Skeletal muscle satellite cell (primary cell): Measurements from ENCODE around the gene RPS27.

Source experiments
- H3K27me3 ChIP-seq: 2 replicates; pipeline ENCODE4 v1.7.0; 2013; ENCODE audit warnings: low read length; ENCODE audit not compliant: control insufficient read depth, insufficient read depth
- H3K36me3 ChIP-seq: 2 replicates; pipeline ENCODE4 v1.7.0; 2013; ENCODE audit warnings: mild to moderate bottlenecking, control low read depth, low read length; ENCODE audit not compliant: insufficient read depth
- H3K4me1 ChIP-seq: 2 replicates; pipeline ENCODE4 v1.7.0; 2013; ENCODE audit warnings: low read length; ENCODE audit not compliant: control insufficient read depth, insufficient read depth
- H3K4me2 ChIP-seq: 2 replicates; pipeline ENCODE4 v1.7.0; 2013; ENCODE audit warnings: mild to moderate bottlenecking, low read length
- H3K4me3 ChIP-seq: 2 replicates; pipeline ENCODE4 v1.7.0; 2013; ENCODE audit warnings: low read length
- H3K9ac ChIP-seq: 2 replicates; pipeline ENCODE4 v1.7.0; 2013; ENCODE audit warnings: mild to moderate bottlenecking, low read depth, low read length, moderate library complexity
- H3K9me3 ChIP-seq: replicated peaks from 2 replicates; pipeline ENCODE4 v1.7.0; 2013; ENCODE audit warnings: mild to moderate bottlenecking, control low read depth, low read length

RPS27 gene

DNA sequence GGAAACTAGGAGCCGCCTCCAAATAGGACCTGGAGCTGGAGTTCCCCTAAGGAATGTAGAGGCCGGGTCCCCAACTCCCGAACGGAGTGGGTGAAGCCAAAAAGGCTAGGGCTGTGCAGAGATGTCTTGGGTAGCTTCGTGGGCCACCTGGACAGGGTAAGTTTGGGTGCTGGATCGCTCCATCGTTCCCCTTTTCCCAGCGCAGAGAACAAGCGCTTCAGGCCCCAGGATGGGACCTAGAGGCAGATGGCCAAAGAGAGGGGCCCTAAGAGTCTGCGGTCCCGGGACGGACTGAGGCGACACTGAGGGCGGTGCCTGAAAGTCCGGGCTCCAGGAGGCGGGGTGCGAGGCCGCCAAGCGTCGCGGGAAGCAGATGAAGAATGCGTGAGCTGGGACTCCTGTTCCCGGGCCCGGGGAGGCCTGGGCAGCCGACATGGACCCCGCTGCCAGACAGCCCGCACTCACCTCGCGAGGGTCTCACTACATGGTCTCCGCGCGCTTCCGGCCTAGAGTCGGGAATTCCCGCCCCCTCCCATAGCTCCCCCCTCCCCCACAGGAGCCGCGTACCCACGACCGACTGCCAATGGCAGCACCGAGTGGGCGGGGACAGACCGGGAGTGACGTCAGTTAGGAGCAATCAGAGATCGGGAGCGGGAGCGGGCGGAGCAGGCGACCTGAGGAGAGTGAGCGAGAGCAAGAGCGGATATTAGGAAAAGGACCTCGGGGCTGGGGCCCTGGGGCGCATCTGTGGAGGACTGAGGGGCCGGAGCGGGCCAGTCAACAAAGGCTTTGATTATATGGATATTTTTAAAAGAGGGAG, 27.3 kb upstream of the RPS27 start, which contains the start of gene SLC39A1:
SLC39A1 (minus strand) TSS at position 508 of the 820 bp plus-strand sequence. CDS start 822 bp downstream, outside the sequence.
- peak within 1 kb of the TSS; percentile 92 for H3K9ac ChIP-seq
- H3K4me3 ChIP-seq: peak within 1 kb of the TSS; percentile 89
- no peaks in the 10 kb centered on the region for H3K9me3 ChIP-seq
- H3K27me3 ChIP-seq: no peaks in the 10 kb centered on the region
- peak within 1 kb of the TSS; percentile 93 for H3K4me2 ChIP-seq
- peaks cover 11% of the 10 kb centered on the region for H3K36me3 ChIP-seq
- peaks cover 44% of the 10 kb centered on the region for H3K4me1 ChIP-seq

DNA sequence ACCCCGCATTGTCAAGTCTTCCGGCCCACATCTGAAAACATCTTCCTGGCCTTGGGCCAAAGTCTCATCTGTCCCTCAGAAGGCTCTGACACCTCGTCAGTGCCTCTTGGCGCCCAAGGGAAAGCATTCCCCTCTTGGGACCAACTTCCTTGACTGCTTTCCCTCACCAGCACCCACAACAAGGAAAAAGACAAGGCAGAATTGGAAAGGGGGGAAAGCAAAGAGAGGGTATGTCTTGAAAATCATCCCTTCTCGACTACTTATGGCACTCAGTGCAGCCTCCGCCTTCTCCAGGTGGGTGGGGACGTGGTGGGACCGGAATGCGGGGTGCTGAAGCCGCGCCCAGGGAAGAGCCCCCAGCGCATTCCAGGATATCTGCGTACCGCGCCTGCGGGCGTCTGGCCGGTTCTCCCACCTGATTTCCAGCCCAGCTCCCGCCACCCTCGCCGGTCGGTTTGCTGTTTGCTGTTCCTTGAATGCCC, 26.7 kb upstream of the RPS27 start:
- no peaks in the 10 kb centered on the region for H3K9me3 ChIP-seq
- H3K4me3 ChIP-seq: peak overlapping the region; percentile 89
- peaks cover 45% of the 10 kb centered on the region for H3K4me1 ChIP-seq
- H3K27me3 ChIP-seq: no peaks in the 10 kb centered on the region
- peaks cover 11% of the 10 kb centered on the region for H3K36me3 ChIP-seq
- peak overlapping the region; percentile 92 for H3K9ac ChIP-seq
- H3K4me2 ChIP-seq: peak overlapping the region; percentile 93

DNA sequence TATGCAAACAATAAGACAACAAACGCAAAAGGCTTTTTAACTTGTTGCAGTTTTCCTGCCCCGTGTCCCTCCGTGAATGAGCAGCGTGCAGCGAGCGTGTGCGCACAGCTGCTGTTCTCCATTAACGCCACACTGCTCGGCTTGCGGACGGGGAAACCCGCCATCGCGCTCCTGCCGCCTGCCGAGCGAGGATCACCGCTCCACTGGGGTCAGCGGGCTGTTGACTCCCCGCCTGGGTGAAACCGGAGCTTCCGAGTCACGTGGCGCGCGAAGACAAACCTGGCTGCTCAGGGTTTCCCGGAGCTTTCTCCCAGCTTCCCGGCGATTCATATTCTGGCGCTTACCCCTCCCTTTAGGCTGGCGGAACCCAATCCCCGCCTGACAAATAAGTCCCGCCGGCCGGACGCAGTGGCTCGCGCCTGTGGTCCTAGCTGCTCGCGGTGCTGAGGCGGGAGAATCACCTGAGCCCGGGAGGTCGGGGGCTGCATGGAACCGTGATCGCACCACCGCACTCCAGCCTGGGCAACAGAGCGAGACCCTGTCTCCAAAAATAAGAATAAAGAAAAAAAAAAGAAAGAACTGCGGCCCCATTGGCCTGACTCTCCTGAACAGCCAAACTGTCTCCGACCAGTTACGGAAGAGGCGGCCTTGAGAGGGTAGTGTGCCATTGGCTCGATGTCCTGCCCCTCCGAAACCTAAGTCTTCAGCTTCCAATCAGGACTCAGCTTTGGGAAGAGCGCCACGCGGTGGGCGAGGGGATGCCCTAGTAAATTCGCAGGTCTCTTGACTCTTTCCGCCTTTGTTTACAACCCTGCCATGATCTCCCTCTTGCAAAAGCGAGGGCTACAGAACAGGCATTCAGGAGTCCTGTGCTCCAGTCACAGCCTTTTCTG, 23.2 kb upstream of the RPS27 start, which contains the start of gene CREB3L4:
CREB3L4 (plus strand) TSS at position 796 of the 893 bp plus-strand sequence. CDS start 624 bp downstream, outside the sequence.
- H3K4me2 ChIP-seq: peak within 1 kb of the TSS; percentile 86
- no peaks in the 10 kb centered on the region for H3K36me3 ChIP-seq
- no peaks in the 10 kb centered on the region for H3K9me3 ChIP-seq
- peaks cover 32% of the 10 kb centered on the region for H3K4me1 ChIP-seq
- no peaks in the 10 kb centered on the region for H3K27me3 ChIP-seq
- peak within 1 kb of the TSS; percentile 66 for H3K9ac ChIP-seq
- H3K4me3 ChIP-seq: peak within 1 kb of the TSS; percentile 79

- Histone ChIP-seq H3K27me3 (no peaks in the 10 kb centered on the region), H3K4me2 (peak overlapping the region; percentile 86), H3K4me1 (peaks cover 25% of the 10 kb centered on the region), H3K4me3 (peak overlapping the region; percentile 79), H3K9me3 (no peaks in the 10 kb centered on the region), H3K36me3 (peaks cover 3% of the 10 kb centered on the region), H3K9ac (peak overlapping the region; percentile 66)
Observed at GRCh38 chr1:153968000-153968363, 22.6 kb upstream of the RPS27 start.

DNA sequence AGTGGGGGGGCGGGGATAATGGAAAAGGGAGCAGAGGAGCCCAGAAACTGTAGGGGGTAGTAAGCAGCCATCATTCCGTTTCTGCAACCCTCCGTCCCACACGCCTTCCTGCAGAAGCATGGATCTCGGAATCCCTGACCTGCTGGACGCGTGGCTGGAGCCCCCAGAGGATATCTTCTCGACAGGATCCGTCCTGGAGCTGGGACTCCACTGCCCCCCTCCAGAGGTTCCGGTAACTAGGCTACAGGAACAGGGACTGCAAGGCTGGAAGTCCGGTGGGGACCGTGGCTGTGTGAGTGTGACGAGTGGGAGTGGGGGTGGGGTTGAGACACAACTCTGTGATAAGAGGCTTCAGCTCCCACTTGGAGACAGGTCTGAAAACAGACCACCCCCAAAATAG, 22.2 kb upstream of the RPS27 start:
- peak overlapping the region; percentile 66 for H3K9ac ChIP-seq
- H3K4me3 ChIP-seq: peak overlapping the region; percentile 79
- peaks cover 24% of the 10 kb centered on the region for H3K4me1 ChIP-seq
- no peaks in the 10 kb centered on the region for H3K27me3 ChIP-seq
- H3K9me3 ChIP-seq: no peaks in the 10 kb centered on the region
- peak overlapping the region; percentile 86 for H3K4me2 ChIP-seq
- peaks cover 4% of the 10 kb centered on the region for H3K36me3 ChIP-seq

- peaks cover 10% of the 10 kb centered on the region for H3K36me3 ChIP-seq
- H3K9ac ChIP-seq: no peak overlapping the region
- peaks cover 21% of the 10 kb centered on the region for H3K4me1 ChIP-seq
- H3K4me3 ChIP-seq: no peak overlapping the region
- H3K27me3 ChIP-seq: no peaks in the 10 kb centered on the region
- H3K4me2 ChIP-seq: peak overlapping the region; percentile 86
- H3K9me3 ChIP-seq: no peaks in the 10 kb centered on the region
Observed at GRCh38 chr1:153968972-153969371, 21.6 kb upstream of the RPS27 start.

GRCh38 chr1:153970346-153970745, 20.2 kb upstream of the RPS27 start:
- Histone ChIP-seq H3K36me3 (peaks cover 21% of the 10 kb centered on the region), H3K9me3 (no peaks in the 10 kb centered on the region), H3K27me3 (no peaks in the 10 kb centered on the region), H3K4me1 (peaks cover 16% of the 10 kb centered on the region), H3K4me3 (no peak overlapping the region), H3K9ac (no peak overlapping the region), H3K4me2 (no peak overlapping the region)

DNA sequence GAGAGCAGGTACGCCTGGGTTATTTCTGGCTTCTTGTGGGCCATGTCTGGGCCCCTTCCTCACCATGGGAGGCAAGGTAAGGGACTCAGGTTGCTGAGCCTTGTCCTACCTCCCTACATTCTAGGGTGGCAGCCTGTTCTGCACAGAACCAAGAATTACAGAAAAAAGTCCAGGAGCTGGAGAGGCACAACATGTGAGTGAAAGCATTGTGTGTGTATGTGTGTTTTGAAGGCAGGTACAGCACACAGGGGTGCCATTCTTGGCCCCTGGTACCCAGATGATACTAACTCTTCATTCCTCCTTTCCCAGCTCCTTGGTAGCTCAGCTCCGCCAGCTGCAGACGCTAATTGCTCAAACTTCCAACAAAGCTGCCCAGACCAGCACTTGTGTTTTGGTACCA, 17.5 kb upstream of the RPS27 start:
- no peak overlapping the region for H3K9ac ChIP-seq
- H3K4me1 ChIP-seq: peaks cover 17% of the 10 kb centered on the region
- H3K4me2 ChIP-seq: no peak overlapping the region
- H3K27me3 ChIP-seq: no peaks in the 10 kb centered on the region
- no peak overlapping the region for H3K4me3 ChIP-seq
- H3K9me3 ChIP-seq: no peaks in the 10 kb centered on the region
- H3K36me3 ChIP-seq: peaks cover 26% of the 10 kb centered on the region

DNA sequence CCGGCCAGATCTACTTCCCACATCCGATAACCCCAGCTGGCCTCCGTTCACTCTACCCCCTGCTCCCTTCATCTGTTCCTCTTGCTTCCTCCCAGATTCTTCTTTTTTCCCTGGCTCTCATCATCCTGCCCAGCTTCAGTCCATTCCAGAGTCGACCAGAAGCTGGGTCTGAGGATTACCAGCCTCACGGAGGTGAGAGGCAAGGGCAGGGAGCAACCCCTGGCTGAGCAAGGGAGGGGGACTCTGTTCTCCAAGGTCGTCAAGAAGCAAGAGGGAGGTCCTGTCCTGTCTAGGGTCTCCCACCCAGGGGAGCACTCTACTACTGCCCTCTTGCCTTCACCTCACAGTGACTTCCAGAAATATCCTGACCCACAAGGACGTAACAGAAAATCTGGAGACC, 17.0 kb upstream of the RPS27 start:
- H3K36me3 ChIP-seq: peaks cover 26% of the 10 kb centered on the region
- no peak overlapping the region for H3K9ac ChIP-seq
- no peaks in the 10 kb centered on the region for H3K9me3 ChIP-seq
- no peak overlapping the region for H3K4me2 ChIP-seq
- H3K27me3 ChIP-seq: no peaks in the 10 kb centered on the region
- H3K4me1 ChIP-seq: peaks cover 15% of the 10 kb centered on the region
- no peak overlapping the region for H3K4me3 ChIP-seq

GRCh38 chr1:153976819-153977249, 13.7 kb upstream of the RPS27 start:
- peak overlapping the region; percentile 91 for H3K4me2 ChIP-seq
- H3K9ac ChIP-seq: peak overlapping the region; percentile 92
- H3K4me3 ChIP-seq: peak overlapping the region; percentile 87
- no peaks in the 10 kb centered on the region for H3K27me3 ChIP-seq
- peaks cover 39% of the 10 kb centered on the region for H3K36me3 ChIP-seq
- peaks cover 15% of the 10 kb centered on the region for H3K4me1 ChIP-seq
- no peaks in the 10 kb centered on the region for H3K9me3 ChIP-seq
